Stimulated activated CD8-positive, alpha-beta memory T cell treated with anti-CD3 and anti-CD28 coated beads, Interleukin-4, amount 100 ng/mL, for 4 hours (primary cell): ENCODE results near the gene STK4.
A peak's percentile ranks its signal among the peaks of the same experiment; 100 is the strongest.
"Not testable (repeated sequence)": the region's sequence is repeated elsewhere in the genome, so short reads cannot be mapped to it uniquely, and the experiment has no call there.

Source experiments
- DNase-seq, 2 donors: peaks; one replicate each; pipeline ENCODE4 v3.0.0-alpha.2; 2020; ENCODE audit warnings: low read depth in 2 of 2, low spot score in 1 of 2

The STK4 gene

DNA sequence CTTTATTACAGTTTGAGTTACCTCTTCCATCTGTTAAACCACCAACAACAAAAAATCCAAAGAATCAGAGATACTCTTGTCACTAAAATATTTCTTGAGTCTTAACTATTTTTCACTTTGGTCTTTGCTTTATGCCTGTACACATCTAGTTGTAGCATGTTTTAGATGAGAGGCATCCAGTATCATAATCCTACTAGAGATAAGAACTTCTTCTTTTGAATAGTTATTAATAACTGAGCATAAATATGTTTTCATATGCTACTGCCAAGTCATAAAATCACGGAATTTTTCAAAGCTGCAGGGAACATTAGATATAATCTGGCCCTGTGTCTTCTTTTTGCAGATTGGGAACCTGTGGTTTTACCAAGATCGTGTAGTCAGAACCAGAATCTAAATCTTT, 55.3 kb downstream of the STK4 start:
- DNase-seq: no peak

DNA sequence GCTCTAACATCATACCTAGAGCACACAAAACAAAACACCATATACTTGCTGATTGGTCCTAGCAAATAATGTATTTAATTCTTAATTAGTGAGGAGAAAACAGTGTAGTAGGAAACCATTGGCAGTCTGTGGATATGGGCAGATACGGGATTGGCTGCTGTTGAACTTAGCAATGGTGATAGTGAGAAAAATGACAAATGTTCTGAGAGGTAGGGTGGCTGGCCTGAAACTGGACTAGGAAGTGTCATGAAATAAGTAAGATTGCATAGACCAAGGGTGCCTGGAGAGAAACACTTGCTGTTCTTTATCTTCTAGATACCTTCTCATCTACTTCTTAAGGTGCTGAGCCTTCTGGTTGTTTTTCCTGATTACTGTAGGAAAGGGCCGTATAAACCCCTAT, 56.8 kb downstream of the STK4 start:
- DNase-seq: not testable (repeated sequence)

DNA sequence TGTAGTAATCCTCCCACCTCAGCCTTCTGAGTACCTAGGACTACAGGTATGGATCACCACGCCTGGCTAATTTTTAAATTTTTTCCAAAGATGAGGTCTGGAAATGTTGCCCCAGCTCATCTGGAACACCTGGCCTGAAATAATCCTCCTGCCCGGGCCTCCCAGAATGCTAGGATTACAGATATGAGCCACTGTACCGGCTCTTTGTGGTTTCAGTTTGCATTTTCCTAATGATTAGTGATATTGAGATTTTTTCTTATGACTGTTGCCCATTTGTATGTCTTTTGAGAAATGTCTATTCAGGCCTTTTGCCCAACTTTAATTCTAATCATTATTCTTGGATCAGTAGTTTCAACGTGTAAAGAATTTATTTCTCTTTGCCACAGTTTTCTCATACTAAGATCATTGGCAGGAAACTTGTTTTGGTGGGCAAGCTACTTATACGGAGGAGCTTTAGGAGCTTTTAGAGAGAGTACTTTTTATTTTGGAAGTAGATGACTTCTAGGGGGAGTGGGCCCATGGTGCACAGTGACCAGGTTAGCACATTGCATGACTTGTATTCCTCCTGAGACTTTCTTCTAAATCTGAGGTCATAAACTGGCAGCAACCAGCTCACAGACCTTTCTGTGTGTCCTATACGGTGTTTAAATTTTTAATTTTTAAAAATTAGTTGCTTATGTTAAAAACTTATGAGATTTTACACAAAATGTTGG, 62.3 kb downstream of the STK4 start:
- no peak for DNase-seq

DNA sequence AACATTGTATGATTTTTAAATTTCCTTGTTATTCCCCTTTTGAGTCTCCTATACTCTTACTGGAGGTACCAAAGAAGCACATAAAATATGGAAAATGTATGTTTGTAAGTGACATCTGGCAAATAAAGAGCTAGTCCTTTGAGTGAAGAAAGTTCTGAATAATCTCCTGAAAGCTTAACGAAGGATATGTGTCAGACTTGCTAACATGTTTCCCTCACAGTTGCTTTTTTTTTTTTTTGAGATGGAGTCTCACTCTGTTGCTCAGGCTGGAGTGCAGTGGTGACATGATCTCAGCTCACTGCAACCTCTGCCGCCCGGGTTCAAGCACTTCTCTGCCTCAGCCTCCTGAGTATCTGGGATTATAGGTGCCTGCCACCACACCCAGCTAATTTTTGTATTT, 63.6 kb downstream of the STK4 start:
- no peak for DNase-seq

DNA sequence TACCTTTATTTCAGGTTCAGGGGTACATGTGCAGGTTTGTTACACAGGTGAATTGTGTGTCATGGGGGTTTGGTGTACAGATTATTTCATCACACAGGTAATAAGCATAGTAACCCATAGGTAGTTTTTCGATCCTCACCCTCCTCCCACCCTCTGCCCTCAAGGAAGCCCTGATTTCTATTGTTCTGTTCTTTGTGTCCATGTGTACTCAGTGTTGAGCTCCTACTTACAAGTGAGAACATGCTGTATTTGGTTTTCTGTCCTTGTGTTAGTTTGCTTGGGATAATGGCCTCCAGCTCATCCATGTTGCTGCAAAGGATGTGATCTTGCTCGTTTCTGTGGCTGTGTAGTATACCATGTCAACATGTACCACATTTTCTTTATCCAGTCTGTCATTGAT, 66.0 kb downstream of the STK4 start:
- no peak for DNase-seq

DNA sequence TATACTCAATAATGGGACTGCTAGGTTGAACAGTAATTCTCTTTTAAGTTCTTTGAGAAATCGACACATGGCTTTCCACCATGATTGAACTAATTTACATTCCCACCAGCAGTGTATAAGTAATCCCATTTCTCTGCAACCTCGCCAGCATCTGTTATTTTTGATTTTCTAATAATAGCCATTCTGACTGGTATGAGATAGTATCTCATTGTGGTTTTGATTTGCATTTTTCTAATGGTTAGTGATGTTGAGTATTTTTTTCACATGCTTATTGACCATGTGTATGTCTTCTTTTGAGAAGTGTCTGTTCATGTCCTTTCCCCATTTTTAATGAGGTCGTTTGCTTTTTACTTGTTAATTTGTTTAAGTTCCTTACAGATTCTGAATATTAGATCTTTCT, 66.5 kb downstream of the STK4 start:
- no peak for DNase-seq

DNA sequence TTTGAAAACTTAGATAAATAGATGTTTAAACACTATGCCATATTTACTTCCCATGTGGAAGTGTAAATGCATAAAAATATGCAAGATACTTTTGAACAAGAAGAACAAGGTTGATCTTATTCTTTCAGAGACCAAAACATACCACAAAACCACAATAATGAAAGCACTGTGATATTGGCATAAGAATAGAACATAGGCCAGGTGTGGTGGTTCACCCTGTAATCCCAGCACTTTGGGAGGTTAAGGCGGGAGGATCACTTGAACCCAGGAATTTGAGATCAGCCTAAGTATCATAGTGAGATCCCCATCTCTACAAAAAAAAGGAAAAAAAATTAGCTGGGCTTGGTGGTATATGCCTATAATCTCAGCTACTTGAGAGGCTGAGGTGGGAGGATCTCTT, 68.1 kb downstream of the STK4 start:
- no peak for DNase-seq

DNA sequence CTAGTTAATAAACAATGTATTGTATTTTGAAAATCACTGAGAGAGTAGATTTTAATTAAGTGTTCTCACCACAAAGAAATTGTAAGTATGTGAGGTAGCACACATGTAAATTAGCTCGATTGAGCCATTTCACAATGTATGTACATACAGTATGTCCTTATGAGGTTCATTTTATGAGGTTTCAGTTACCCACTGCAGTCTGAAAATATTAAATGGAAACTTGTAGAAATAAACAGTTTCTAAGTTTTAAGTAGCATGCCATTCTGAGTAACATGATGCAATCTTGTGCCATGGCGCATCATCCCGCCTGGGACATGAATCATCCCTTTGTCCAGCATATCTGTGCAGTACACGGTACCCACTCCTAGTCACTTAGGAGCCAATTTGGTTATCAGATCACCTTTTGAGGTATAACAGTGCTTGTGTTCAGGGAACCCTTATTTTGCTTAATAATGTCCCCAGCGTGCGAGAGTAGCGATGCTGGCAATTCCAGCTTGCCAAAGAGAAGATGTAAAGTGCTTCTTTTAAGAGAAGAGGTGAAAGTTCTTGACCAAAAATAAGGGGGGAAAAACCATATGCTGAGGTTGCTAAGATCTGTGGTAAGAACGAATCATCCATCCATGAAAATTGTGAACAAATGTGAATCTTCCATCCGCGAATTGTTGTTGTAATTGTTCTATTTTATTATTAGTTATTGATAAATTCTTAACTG, 69.9 kb downstream of the STK4 start:
- DNase-seq: peak in 1 of 2 donors; percentile 7

DNA sequence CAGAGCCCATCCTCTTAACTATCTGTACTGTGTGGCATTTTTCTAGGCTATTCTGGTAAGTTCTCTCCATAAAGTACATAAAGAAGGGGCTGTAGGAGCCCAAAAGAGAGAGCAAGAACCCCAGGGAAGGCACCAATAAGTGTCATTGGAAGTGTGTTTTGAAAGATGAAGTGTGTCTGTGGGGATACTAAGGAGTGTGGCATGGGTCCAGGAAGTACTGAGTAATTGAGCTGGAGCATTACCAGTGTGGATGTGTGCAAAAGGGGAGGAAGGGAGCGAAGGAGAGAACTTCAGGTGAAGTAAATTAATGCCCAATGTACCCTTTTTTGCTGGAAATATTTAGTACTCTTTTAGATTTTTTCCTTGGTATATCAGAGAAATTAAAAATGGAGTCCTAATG, 70.7 kb downstream of the STK4 start:
- DNase-seq: no peak

DNA sequence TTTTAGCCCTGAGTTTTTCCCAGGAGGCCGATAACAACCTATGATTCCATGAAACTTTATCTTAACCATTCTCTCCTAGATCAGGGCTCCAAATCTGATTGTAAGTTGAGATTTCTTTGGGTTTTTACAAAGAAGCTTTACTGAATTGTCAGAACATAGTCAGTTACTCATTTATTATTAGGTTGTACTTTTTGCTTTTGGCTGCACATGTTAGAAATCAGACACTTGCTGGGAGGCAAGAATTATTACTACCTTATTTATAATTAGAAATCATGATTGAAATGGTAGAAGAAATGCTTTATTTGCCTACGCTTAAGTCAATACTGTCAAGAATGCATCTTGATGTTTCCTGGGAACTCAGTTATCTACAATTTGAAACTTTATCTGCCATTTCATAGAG, 71.3 kb downstream of the STK4 start:
- no peak for DNase-seq

DNA sequence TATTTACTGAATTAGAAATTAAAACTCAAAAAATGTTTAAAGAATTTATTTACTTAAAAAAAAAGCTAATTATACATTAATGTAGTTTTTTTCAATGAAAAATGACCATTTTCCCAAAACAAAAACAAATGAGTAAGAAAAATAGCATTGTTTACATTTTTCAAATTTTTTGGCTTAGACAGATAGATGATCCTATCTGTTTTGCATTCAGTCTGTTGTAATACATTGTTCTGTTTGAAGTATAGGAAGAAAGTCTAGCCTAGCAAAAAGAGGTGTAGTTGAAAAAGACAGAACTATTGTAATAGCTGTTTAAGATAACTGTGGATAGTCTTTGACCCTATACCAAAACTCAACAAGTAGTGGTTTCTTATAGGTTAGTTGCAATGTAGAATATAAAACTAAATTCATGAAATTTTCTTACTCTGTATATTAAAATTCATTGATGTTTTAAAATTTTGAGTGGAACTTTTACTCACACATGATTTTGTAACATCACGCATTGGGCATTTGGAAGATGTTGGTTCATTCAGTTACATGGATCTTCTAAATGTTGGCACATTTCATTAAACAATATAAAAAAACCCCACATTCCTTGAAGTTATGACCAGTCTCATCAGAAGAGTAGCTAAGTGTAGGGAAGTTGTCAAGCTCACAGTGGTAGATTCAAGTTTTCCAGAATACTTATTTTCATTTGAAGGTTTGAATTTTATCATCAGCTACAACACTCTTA, 72.6 kb downstream of the STK4 start:
- DNase-seq: no peak

DNA sequence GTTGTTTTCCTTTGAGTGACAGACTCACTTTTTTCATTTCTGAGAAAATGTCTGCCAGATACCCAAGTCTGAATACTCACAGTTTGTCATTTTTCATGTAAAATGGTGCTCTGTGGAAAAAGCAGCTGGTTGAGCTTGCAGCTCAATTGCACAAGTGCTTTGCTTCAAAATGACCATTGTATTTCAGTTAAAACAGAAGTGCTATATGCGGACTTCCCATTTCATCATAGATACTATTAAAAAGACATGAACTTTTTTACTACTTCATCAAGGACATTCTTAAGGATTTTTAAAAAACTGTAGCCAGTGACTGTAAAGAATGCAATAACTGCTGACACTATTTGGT, 73.1 kb downstream of the STK4 start:
- no peak for DNase-seq

DNA sequence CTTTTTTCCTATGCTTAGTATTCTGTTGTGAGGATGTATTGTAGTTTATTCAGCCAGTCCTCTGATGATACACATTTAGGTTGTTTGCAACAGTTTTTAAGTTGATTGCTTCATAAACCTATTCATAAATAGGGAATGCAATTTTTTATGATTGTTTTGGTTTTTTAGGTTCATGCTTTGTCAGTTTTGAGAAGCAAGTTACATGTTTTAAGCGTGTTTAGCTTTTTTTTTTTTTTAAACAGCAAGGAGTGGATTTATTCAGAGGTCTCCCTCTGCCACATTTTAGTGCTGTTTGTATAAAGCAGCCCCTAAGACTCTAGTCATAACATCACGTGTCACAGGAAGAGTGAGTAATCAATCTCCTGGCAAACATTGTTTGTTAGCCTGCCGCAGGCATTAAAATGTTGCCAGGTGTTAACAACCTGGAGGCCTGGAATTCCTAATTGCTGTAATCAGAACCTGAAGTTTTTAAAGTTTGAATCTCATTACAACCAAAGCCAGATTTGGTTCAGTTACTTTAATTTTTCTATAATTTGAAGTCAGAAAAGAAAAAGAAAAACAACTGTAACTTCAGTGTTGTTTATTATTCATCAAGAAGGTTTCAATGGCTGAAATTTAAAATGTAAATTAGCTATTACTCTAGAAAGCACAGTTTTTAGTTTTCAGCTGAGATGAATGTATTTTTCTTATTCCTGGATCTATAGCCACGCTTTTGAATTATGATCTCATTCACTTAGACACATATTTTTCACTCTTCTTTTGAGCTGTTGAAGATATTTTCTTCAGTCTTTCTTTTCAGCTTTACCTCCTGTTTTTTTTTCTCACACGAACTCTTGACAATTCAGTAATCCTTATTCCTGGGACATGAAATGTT, 75.4 kb downstream of the STK4 start:
- no peak for DNase-seq

DNA sequence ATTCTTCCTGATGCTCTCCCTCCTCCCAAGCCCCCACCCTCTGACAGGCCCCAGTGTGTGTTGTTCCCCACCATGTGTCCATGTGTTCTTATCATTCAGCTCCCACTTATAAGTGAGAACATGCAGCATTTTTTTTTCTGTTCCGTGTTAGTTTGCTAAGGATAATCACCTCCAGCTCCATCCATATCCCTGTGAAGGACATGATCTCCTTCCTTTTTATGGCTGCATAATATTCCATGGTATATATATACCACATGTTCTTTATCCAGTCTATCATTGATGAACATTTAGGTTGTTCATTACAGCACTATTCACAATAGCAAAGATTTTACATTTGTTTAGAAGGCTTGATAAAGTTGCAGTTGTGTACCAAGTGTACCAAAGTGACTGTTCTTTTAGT, 76.7 kb downstream of the STK4 start:
- no peak for DNase-seq

DNA sequence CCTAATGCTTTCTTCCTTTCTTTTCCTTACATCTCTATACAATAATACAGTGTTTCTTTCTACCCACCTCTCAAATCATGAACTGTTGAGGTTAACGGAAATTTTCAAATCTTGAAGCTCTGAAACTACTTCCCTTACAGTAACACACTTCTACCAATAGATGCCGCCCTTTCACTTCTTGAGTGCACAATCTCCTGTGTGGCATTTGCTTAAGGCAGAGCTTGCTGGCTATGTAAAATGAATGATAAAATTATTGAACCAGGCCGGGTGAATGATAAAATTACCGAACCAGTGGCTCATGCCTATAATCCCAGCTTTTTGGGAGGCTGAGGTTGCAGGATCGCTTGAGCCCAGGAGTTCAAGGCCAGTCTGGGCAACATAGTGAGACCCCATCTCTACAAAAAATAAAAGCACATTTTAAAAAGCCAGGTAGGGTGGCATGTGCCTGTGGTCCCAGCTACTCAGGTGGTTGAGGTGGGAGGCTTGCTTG, 77.8 kb downstream of the STK4 start:
- peak in 1 of 2 donors; percentile 2 for DNase-seq

DNA sequence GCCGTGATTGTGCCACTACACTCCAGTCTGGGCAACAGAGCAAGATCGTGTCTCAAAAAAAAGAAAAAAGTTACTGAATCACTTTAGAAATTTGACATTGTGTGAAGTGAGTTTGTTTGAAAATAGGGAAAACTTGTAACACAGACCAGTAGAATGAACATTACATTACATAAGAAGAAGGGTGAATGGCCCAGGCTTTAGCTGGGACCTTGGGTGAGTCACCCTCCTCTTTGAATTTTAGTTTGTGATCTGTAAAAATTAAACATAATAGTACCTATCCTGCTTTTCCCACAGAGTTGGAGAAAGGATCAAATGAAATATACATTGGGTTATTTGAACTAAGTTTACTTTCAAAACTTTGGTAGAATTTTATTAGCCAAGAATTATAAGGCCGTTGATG, 78.3 kb downstream of the STK4 start:
- no peak for DNase-seq

DNA sequence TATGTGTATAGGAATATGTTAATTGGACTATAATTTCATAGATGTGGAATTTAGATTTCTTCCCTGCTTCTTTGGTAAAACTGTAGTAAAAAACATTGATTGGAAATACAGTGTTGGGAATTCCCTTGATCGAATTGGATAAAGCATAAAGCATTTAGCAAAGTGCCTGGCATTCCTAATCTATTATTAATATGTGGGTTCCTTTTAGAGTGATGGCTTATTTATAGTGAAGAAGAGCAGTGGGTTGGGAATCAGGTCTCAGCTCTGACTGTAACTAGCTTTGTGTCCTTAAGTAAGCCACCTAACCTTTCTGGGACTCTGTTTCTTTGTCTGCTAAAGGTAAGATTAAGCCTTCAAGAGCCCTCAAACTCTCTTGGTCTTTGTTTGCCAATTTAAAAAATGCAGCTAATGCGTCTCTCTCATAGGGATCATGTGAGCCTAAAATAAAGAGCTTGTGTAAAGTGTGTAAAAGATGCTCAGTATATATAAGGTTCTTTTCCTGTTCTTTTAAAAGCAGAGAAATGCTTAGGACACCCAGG, 81.3 kb downstream of the STK4 start:
- no peak for DNase-seq

DNA sequence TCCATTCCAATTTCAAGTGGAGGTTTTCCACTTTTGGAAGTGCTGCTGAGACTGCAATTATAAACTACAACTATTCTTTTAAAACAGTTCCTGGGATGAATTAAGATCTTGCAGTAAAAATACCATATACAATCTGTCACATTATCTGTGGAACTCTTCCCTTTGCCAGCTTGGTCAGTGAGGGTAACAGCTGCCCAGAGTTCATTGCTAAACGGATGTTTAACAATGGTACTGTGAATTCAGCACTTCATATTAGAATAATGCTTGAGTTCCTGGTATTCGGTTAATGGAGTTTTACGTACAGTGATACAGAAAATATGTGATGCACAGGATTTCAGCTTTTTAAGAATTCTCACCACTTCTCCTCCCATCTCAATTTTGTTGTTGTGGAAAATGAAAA, 83.1 kb downstream of the STK4 start:
- no peak for DNase-seq

DNA sequence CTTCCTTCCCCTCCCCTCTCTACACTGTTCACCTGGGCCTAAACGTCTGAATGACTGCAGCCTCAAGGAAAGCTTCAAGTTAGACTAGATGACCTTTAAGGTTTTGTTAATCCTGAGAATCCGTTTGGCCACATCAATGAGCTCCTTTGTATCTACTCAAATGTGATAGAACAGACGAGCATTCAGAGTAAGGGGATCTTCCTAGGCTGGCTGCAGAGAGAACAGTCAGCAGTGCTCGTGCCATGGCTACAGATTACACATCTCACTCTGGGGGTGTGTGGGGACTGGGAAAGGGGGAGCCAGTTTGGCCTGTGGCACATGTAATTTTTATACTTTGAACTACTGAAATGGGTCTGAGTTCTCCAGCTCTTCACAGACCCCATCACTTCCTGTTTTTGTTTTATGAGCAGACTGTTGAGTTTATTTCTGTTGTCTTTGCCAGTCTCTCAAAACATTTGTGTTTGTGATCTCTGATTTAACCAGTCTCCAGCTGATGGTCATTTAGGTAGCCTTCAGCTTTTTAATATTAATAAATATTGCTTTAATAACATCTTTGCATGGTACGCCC, 83.7 kb downstream of the STK4 start:
- DNase-seq: no peak

DNA sequence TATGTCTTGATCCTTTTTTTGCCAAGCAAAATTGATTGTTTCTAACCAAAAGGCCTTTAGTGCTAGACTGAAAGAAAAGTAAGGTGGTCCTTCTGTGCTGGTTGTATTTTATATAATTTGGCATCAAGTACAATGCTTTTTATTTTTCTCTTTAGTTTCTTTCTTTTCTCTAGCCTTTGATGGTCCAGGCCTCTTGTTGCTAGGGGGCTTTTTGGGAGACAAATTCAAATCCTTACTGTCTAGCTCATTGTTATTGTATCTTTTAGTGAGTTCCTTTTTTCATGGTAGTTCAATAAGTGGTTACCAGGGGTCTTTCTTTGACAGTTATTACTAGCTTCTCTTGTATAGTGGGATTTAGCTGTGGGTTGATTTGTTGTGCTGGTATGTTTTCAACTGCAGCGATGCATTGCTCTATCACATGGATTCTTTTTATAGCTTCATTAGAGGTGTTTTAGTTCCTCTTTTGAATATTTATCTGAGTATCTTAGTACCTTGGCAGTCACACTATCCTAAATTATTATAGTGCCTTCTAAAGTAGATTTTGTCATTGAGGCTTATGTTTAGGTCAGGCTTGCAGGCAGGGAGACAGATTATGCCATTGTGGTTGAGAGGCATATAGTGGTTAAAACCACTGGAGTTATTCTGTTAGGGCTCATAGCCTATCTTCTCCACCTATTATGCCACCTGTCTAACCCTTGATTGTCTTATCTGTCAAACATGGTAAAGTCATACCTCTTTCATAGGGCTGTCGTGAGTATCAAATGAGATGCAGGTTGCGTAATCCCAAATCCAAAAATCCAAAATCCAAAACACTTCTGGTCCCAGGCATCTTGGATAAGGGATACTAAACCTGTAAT, 85.1 kb downstream of the STK4 start:
- no peak for DNase-seq
